Fibroblast of gingiva (primary cell): ENCODE results near the gene PHACTR1.

Experiments
- DNase-seq: peaks from one replicate; pipeline ENCODE4 v3.0.0-alpha.2; 2011; ENCODE audit warnings: low read depth

PHACTR1 gene

DNA sequence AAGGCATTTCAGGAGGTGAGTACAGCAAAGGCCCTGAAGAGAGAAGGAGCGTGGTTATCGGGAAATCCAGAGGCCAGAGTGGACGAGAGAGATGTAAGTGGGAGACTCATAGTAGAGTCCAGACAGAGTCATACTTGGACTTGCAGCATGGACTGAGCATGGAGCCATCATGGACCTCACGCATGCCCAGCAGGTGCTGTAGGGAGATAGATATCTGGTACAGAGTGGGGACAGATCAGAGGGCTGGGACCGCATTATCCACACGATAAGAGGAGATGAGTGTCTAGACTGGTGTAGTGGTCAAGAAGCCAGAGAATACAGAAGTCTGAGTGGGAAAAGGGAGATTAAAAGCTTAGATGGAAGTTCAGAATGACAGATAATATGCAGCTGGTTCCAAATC lies 484.8 kb downstream of the PHACTR1 start:
- no peak for DNase-seq

DNA sequence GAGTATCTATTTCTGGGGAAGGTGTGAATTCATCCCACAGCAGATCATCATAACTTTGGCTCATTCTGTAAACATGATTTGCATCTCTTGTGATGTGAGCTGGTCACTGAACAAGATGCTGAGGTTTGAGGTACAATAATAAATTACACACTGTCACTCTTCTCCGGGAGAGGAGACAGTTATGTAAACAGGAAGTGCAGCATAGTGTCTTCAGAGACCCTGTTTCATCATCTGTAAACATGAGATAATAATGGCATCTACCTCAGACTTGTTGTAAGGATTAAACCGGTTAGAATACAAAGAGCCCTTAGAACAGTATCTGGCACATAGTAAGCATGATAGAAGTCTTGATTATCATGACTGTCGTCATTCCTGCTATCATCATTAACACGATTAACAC lies 486.6 kb downstream of the PHACTR1 start:
- no peak for DNase-seq

DNA sequence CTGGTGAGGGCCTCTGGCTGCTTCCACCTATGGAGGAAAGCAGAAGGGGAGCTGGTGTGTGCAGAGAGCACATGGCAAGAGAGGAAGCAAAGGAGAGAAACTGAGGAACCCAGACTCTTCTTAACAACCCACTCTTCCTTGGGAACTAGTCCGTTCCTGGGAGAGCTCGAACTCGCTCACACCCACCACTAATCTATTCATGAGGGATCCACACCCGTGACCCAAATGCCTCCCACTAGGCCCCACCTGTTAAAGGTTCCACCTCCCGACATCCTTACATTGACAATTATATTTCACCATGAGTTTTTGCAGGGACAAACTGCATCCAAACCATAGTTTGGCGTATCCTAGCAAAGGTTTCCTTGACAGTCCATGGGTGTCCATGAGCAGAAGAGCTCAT lies 488.5 kb downstream of the PHACTR1 start:
- DNase-seq: no peak

DNA sequence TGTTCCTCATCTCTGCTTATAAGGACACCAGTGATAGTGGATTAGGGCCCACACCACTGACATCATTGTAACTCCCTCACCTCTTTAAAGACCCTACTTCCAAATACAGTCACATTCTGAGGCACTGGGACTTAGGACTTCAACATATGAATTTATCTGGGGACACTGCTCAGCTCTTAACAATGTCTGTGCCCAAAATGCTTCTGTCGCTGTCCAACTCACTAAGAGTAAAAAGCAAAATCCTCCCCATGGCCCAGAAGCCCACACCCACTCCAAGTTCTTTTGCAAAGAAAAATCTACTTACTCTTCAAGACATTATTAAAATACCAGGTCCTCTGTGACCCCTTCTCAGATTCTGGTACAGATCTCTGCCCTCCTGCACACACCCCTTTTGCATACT lies 495.5 kb downstream of the PHACTR1 start:
- DNase-seq: no peak

DNA sequence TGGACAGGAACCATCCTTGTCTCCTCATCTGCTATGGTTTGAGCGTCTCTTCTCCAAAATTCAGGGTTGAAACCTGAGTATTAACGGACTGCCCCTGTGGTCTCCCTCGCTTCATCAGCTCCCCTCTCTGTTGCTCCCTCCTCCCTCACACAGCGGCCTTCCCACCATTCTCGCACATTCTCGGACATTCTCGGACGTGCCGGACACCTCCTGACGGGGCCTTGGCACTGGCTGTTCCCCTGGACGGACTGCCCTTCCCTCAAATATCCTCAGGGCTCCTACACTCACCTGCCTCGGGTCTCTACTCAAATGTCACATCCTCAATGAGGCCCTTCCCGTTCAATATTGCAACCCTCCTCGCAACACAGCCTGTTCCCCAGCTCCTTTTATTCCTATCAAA lies 496.0 kb downstream of the PHACTR1 start:
- no peak for DNase-seq

DNA sequence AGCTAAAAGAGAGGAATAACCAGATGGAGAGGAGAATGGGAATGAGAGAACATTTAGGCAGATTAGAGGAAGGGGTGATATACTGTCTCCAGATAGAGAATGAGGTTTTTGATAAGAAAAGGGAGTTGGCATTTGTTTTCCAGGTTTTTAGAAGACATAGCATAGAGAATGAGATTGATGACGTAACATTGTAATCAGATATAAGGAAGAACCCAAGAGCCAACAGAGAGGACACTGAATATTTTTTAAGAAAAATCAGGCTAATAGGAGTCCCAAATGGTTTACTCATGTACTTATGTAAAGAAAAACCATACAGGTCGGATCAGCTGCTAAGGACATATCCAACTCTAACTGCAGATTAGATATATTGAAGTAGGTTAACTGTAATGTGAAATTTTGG lies 498.8 kb downstream of the PHACTR1 start:
- DNase-seq: no peak

DNA sequence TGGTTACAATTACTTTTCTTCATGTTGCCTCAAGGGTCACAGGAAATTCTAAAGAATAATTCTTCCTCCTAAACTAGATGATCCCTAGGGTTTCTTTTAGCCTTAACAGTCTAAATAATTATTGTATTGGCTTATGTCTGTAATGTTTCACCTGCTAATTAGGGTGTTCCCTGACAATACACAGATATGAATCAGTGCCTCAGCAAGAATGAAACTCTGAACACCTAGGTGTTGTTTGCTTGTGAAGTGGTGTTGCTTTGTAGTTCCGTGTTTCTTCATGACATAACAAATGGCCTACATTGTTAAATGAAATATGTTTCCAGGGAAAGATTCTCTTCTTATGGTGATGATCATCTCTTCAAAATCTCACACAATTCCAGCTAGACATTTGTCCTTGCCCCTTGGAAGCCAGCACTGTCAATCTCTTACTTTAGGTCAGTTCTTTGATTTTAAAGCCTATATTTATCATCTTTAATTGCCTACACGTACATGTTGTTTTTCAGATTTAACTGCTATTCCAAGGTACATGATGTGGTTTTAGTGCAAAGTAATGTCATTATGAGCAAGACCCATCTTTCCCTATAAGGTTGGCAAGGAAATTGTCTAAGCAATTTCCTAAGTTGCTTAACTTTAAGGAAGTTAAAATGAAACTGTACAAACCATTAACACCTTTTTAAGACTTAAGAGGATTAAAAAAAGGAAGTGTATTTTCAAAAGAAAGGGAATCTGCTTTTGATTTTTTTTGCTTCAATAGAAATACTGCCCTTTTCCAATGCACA lies 499.9 kb downstream of the PHACTR1 start:
- DNase-seq: no peak

DNA sequence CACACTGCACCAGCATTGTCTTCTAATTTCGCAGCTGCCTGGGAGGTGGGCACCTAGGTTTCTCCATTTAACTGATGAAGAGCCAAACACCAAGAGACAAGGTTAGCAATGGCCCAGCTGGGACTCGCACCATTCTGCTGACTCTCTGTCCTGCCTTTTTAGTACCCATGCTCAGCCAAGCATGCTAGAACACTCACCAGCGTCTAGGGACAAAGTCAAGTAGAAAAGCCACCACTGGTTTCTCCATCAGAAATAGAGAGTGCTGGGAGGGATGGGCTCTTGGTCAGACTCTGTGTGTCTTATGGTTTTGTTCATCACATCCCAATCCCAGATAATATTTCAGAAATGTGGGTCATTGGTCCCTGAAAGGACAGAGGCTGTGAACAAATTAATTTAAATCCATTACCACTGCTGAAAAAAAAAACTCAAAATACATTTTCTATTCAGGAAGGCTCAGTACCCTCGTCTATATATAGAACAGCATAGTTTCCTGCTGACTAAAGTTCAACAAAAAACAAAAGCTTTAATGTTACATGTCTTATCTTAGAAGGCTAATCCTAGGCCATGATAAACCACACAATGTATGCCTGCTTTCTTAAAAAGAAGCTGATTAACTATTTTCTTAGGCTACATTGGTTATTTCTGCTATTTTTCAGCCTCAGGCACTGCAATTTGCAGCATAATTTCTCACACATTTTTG lies 500.8 kb downstream of the PHACTR1 start:
- no peak for DNase-seq

DNA sequence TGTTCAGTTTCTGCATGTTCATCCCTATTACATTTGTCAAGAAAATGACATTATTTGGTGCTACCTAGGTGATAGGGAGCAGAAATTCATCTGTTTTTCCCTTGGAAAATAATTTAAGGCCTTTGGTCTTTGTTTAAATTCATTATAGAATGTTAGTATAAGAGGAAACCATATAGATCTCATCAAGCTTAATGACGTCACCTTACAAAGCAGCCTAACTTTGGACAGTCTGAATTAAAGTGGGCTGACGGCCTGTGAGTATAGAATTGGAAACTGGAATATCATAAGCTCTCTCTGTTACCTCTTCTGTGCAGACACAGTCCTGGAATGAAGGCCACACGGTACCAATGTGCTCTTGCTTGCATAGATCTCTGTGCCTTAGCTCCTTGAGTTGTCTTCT lies 503.7 kb downstream of the PHACTR1 start:
- DNase-seq: no peak

DNA sequence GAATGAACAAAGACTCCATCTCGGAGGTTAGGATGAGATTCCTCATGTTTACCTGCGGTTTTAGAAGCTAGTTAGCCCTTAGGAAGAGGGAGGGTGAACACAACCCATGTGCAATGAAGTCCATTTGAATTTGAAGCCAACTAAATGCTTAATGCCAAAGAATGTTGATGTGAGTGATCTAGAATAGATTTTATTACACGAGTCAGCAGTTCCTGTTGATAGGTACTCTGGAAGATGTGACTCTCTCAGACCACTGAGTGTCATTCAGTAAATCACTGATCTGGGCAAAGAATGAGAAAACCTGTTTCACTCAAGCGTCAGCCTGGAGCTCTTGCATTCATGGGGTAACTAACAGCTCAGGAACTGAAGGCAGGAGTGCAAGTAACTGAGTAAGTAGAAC lies 505.5 kb downstream of the PHACTR1 start:
- no peak for DNase-seq

DNA sequence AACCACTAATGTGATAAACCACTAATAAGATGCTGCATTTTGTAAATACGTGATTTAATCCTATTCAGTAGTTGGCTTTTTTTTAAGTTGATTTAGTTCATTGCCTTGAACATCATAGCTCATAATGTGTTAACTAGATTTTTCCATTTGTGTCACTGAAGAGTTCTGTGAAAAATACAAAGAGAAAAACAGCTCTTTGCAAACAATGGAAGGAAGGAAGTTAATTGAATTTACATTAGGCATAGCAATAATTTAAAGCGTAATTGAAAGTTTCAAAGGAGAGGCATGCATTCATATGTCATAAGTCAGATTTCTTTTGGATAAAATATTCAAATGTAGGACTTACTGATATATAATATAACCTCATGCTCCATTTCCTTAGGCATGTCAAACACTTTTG lies 509.5 kb downstream of the PHACTR1 start:
- no peak for DNase-seq

DNA sequence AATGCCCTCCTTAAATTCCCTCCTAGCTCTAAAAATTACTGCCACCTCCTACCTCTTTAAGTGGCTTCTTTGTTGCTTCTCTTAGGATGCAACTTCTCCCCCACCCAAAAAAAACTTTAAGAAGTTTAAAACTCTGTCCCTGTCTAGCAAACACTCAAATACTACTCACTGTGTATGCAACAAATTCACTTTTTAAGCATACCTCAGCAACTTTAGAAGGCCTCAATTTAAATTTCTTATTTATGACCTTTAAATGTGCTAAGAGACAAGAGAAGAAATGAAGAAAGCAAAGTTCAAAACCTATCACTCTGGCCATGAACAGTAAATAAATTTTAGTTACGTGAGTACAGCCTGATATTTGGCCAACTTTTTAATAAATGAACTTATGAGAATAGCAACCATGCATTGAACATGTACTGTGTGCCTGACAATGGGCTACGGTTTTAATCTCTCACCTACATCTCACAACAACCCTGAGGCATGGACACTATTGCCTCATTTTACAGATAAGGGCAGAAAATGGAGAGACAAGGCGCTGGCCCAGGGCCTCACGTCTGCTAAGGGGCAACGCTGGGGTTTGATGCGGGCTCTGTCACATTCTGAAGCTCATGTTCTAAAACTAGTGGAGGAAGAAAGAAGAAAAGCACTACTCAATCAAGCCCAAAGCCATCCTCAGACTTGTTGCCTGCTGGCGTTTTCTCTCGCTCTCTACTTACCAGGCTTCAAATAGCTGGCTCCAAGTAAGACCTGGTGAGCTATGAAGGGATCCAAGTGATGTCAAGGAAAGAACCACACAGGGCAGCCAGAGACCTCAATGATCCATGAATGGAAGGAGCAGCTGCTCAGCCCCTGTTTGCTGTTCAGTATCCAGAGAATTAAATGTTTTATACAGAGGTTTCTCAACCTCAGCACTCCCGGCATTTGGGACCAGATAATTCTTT lies 512.0 kb downstream of the PHACTR1 start:
- no peak for DNase-seq

DNA sequence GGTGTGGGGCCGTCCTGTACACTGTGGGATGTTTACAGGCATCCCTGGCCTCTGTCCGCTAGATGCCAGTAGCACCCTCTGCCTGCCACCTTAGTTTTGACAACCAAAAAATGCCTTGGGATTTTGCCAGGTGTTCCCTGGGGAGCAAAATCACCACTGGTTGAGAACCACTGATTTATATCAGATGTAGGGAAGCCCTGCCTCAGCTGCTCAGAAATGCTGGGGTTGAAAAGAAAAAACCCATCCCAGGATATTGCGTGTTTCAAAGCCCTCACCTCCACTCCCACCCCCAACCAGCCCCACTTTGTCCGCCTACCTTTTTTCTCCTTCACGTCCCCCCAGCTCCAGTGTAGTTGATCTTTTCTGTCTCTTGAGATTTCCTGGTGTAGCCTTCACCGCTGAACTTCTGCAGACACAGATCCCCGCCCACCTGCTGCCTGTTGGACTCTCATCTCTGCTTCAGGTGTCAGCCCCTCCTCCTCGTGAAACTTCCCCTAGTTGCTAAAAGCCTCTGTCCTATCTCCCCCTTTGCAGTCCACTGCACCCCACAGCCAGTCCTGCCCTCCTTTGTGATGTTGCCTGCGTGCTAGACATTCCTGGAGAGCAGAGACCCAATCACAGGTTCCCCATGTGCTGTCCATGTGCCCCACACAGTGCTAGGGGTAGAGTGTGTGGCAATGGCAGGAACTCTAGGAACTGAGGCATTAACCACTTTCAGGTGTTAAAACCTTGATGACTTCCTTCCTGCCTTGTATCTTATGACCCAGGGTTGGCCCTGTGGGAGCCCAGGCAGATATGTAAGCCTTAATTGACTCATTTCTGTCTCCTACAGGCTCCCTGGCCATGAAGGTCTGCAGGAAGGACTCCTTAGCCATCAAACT lies 512.9 kb downstream of the PHACTR1 start:
- peak; percentile 5 for DNase-seq

DNA sequence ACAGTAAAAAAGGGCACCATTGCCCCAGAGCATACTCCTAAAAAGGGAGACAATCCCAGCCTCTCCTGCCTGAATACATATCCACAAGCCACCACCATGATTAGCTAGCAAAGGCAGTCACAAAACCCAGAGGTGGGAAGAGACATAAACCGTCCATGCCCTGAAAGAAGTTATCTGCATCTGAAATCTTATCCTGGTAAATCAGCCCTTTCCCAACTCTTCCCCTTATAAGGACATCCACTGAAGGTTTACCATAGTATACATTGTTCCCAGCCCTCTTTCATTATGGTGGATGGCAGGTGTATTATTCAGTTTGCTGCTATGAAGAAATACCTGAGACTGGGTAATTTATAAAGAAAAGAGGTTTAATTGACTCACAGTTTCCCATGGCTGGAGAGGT lies 516.5 kb downstream of the PHACTR1 start:
- no peak for DNase-seq

DNA sequence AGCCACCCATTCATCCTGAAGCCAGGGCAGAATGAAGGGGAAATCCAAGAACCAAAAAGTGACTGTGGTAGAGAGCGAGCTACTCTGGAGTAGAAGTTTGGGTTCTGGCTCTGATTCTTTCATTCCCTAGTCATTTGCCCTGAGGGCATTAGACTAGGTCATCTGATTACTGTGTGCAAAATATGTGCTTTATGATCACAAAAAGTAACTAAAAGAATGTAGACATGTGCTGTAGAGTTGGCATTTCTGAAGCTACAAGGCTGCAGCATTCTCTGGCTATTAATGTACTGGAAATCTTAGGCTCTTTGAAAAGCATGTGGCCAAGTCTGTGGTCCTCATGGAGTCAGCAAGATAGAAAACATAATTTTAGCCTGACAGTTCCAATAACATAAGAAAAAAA lies 517.6 kb downstream of the PHACTR1 start:
- DNase-seq: peak; percentile 57

DNA sequence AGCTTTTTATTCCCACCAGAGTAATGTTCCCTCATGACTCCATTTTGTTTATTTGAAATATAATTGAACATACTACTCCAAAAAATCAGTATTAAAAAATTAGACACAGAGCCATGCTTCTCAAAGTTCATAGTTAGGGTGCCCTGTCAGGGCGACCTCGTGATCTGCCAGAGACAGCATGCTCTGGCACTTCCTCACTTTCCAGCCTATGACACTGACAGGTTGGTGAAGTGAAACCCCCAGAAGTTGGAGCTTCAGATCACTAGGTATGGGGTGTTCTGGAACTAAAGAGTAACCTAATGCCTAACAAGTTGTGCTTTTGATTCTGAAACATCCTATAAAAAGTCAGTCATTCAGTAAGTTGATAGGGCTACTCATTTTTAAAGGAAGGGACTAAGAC lies 518.8 kb downstream of the PHACTR1 start:
- DNase-seq: no peak

DNA sequence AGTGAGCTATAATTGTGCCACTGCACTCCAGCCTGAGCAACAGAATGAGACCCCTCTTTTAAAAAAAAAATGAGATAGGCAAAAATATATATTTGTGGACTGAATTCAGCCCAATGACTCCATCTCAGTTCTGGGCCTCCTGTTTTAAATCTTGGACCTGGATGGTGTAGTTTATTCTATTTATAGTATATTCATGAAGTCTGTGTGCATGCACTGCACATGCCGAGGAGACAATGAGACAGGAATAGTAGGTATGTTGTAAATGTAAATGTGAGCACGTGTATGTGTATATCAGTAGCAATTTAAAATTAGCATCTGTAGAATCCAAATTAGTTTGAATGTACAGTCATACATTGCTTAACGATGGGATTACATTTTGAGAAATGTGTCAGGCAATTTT lies 520.8 kb downstream of the PHACTR1 start:
- no peak for DNase-seq

DNA sequence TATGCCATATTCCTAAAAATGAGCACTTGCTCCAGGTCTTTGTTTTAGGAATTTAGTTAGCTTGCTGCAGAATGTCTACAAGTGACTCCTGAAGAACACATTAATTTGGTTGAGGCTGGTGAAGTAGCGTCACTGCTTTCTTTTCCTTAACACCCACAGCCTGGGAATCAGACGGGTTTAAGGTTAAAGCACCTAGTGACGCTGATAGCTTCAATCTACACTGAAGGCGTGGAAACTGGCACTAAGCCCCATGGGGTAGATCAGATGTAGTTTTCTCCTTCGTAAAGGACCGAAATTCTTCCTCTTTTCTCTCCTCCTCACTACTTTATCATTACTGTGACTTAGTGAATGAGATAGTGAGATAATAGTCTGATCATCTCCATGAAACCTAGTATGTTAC lies 521.5 kb downstream of the PHACTR1 start:
- DNase-seq: no peak

DNA sequence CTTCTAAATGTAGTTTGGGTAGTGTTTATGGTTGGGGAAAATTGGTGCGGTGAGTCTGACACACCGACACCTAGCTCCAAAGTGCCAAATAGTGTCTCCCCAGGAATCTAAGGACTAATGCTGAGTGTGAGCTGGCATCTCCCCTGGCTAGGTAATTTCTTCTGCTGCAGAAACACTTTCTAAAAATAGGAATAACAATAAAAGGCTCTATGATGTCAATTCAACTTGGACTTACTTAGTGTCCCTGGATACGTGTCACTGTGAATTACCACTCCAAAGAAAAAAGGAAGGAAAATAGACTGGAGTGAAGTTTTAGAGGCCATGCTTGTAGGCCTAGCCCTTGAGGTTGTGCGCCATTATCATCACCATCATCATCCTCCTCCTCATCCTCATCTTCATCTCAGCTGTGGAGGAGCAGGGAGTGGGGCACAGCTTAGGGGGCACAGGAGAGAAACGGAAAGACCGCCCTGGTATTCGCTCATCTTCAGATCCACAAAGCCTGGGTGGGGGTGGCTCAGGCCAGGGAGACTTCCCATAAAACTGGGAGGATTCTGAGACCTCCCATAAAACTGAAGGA lies 522.2 kb downstream of the PHACTR1 start:
- DNase-seq: no peak

DNA sequence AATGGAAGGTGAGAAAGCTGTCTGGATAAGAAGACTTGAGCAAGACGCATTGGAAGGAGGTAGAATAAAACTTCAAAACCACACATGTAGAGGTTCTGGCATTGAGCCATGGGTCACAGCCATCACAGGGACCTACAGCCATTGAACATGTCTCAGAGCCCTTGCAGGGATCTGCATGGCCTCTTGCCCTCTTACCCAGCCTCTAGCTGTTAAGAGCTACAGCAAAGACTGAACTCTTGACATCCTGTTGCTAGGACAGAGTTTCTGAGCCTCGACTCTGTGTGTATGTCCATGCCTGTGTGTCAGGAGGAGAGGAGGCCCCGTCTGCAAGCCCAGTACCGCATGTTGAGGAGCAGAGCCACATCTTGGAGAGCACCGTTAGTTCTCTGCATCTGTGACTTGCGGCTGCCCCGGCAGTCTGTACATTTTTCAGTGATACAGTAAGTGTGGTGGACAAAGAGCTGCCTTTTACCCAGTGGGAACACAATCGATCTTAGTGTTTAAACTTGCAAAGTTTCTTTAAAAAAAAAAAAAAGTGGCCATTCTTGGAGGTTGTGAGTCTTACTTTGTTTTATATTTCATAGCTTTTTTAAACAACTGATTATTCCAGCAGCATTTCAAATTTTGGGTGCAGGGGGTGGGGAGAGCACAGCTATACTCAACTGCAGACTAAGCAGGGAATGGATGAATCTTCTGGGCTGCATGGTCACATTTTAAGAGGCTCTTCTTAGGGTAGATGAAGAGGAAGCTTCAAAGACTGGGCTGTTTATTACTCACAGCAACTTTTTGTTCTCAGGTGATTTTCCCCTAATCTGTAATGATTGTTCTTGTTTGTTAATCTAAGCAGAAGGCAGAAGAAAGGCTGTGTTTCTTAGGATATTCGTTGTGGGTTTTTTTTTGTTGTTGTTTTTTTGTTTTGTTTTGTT lies 523.2 kb downstream of the PHACTR1 start:
- DNase-seq: no peak
